HepG2 (cell line): ENCODE measurements around the gene DCDC2. TPM values are rescaled to one million over a fixed set of nuclear protein-coding genes. Genes with fewer than 3 reads are reported as not detected.

Source experiments
- AGO2 ChIP-seq: fragments of 200-400 bp; formaldehyde crosslinking; optimal IDR thresholded peaks from 2 replicates; pipeline ENCODE3; 2017; ENCODE audit warnings: mild to moderate bottlenecking, low read depth, low read length, moderate library complexity
- ARNT ChIP-seq: fragments of 450-650 bp; IDR thresholded peaks from 2 replicates; pipeline ENCODE4 v1.6.1; 2017
- FOXJ3 ChIP-seq: sonication (generic); formaldehyde crosslinking; IDR thresholded peaks from 2 replicates; pipeline ENCODE4 v1.4.0; 2020; ENCODE audit warnings: missing genetic modification reagents, mild to moderate bottlenecking, borderline replicate concordance
- GABPA ChIP-seq, 2 experiments: IDR thresholded peaks; 2 replicates each; pipeline ENCODE4 v1.6.1; 2011 to 2016; ENCODE audit warnings: low read depth in 2 of 2, low read length in 1 of 2, missing biosample characterization in 1 of 2, missing genetic modification characterization in 1 of 2
- GATAD2A ChIP-seq: IDR thresholded peaks from 2 replicates; pipeline ENCODE4 v1.6.1; 2016
- GPN1 ChIP-seq: sonication (generic); formaldehyde crosslinking; IDR thresholded peaks from 2 replicates; pipeline ENCODE4 v1.5.1; 2020; ENCODE audit warnings: missing genetic modification reagents, borderline replicate concordance
- HNRNPH1 ChIP-seq: fragments of 200-400 bp; formaldehyde crosslinking; optimal IDR thresholded peaks from 2 replicates; pipeline ENCODE3; 2017; ENCODE audit warnings: mild to moderate bottlenecking, low read depth, low read length
- HNRNPK ChIP-seq: fragments of 200-400 bp; formaldehyde crosslinking; IDR thresholded peaks from 2 replicates; pipeline ENCODE4 v1.6.1; 2018; ENCODE audit warnings: low read length, low read depth, moderate library complexity, mild to moderate bottlenecking; ENCODE audit not compliant: poor library complexity, severe bottlenecking
- HOXA3 ChIP-seq: sonication (generic); formaldehyde crosslinking; IDR thresholded peaks from 2 replicates; pipeline ENCODE4 v1.5.0; 2020; ENCODE audit warnings: missing genetic modification reagents
- KDM4B ChIP-seq: sonication (generic); formaldehyde crosslinking; IDR thresholded peaks from 2 replicates; pipeline ENCODE4 v1.4.0; 2020; ENCODE audit warnings: missing genetic modification reagents
- KMT2A ChIP-seq: sonication (generic); formaldehyde crosslinking; IDR thresholded peaks from 2 replicates; pipeline ENCODE4 v1.4.0; 2020; ENCODE audit warnings: missing genetic modification reagents
- NR2F1 ChIP-seq, 2 experiments: fragments of 450-650 bp in 1 of 2; formaldehyde crosslinking in 1 of 2; IDR thresholded peaks; 2 replicates each; pipeline versions ENCODE4 v1.5.0 to v1.6.1; 2016 to 2020; ENCODE audit warnings: mild to moderate bottlenecking in 1 of 2, missing compliant biosample characterization in 1 of 2, missing genetic modification reagents in 1 of 2, moderate library complexity in 1 of 2
- PAF1 ChIP-seq: IDR thresholded peaks from 2 replicates; pipeline ENCODE4 v1.6.1; 2016; ENCODE audit warnings: missing genetic modification reagents, missing compliant biosample characterization
- PAWR ChIP-seq: sonication (generic); formaldehyde crosslinking; IDR thresholded peaks from 2 replicates; pipeline ENCODE4 v1.4.0; 2020; ENCODE audit warnings: missing genetic modification reagents, mild to moderate bottlenecking, borderline replicate concordance
- PLRG1 ChIP-seq: fragments of 450-650 bp; conservative IDR thresholded peaks from 2 replicates; pipeline ENCODE4 v1.6.1; 2016
- PPARG ChIP-seq: conservative IDR thresholded peaks from 2 replicates; pipeline ENCODE4 v1.6.1; 2016; ENCODE audit warnings: missing biosample characterization, missing genetic modification reagents
- RCOR2 ChIP-seq: IDR thresholded peaks from 2 replicates; pipeline ENCODE4 v1.6.1; 2016; ENCODE audit warnings: missing biosample characterization, missing genetic modification reagents
- SAP130 ChIP-seq: IDR thresholded peaks from 2 replicates; pipeline ENCODE4 v1.6.1; 2016; ENCODE audit warnings: low read depth
- SOX13 ChIP-seq, 3 experiments: fragments of 450-650 bp in 1 of 3; sonication (generic) in 1 of 3; formaldehyde crosslinking in 1 of 3; IDR thresholded peaks in 2 of 3; conservative IDR thresholded peaks in 1 of 3; 2 replicates each; pipeline versions ENCODE4 v1.5.0 to v1.6.1; 2016 to 2020; ENCODE audit warnings: antibody characterized with exemption in 1 of 3, mild to moderate bottlenecking in 1 of 3, missing compliant biosample characterization in 1 of 3, missing genetic modification reagents in 1 of 3, moderate library complexity in 1 of 3
- ZFP36 ChIP-seq: fragments of 150-350 bp; IDR thresholded peaks from 2 replicates; pipeline ENCODE4 v1.6.1; 2018; ENCODE audit warnings: borderline replicate concordance, low read length, low read depth; ENCODE audit not compliant: partially characterized antibody
- ZFP82 ChIP-seq: sonication (generic); formaldehyde crosslinking; IDR thresholded peaks from 2 replicates; pipeline ENCODE4 v1.5.1; 2020; ENCODE audit warnings: mild to moderate bottlenecking, missing genetic modification reagents, borderline replicate concordance
- ZNF180 ChIP-seq: sonication (generic); formaldehyde crosslinking; IDR thresholded peaks from 2 replicates; pipeline ENCODE4 v1.4.0; 2020; ENCODE audit warnings: low read depth, missing genetic modification reagents, borderline replicate concordance
- ZNF234 ChIP-seq: sonication (generic); formaldehyde crosslinking; conservative IDR thresholded peaks from 2 replicates; pipeline ENCODE4 v1.5.1; 2020; ENCODE audit warnings: mild to moderate bottlenecking, missing genetic modification reagents
- ZNF335 ChIP-seq: sonication (generic); formaldehyde crosslinking; IDR thresholded peaks from 2 replicates; pipeline ENCODE4 v1.4.0; 2020; ENCODE audit warnings: missing genetic modification reagents
- ZNF343 ChIP-seq: sonication (generic); formaldehyde crosslinking; IDR thresholded peaks from 2 replicates; pipeline ENCODE4 v1.4.0; 2020; ENCODE audit warnings: mild to moderate bottlenecking, missing genetic modification reagents
- ZNF496 ChIP-seq: sonication (generic); formaldehyde crosslinking; IDR thresholded peaks from 2 replicates; pipeline ENCODE4 v1.8.1; 2023; ENCODE audit warnings: mild to moderate bottlenecking, moderate library complexity, missing genetic modification reagents; ENCODE audit not compliant: insufficient replicate concordance
- ZNF510 ChIP-seq: sonication (generic); formaldehyde crosslinking; IDR thresholded peaks from 2 replicates; pipeline ENCODE4 v1.4.0; 2020; ENCODE audit warnings: low read depth, mild to moderate bottlenecking, missing genetic modification reagents
- ZNF556 ChIP-seq: sonication (generic); formaldehyde crosslinking; IDR thresholded peaks from 2 replicates; pipeline ENCODE4 v1.4.0; 2020; ENCODE audit warnings: mild to moderate bottlenecking, missing genetic modification reagents, borderline replicate concordance
- ZNF747 ChIP-seq: sonication (generic); formaldehyde crosslinking; IDR thresholded peaks from 2 replicates; pipeline ENCODE4 v1.8.1; 2023; ENCODE audit warnings: missing genetic modification reagents, mild to moderate bottlenecking, borderline replicate concordance
- ZNF777 ChIP-seq: sonication (generic); formaldehyde crosslinking; IDR thresholded peaks from 2 replicates; pipeline ENCODE4 v1.4.0; 2020; ENCODE audit warnings: missing genetic modification reagents
- ZNF792 ChIP-seq: IDR thresholded peaks from 2 replicates; pipeline ENCODE4 v1.6.1; 2016
- polyA plus RNA-seq, 8 experiments: library from polyadenylated mRNA; depleted of rRNA in 3 of 8; stranded (reverse) in 7 of 8; unstranded in 1 of 8; fragments of >200 nt; fragmentation: Illumina TruSeq in 4 of 8; extraction: Trizol in 4 of 8; gene quantifications; 2 replicates each; pipeline versions ENCODE4 v1.2.1 to v1.2.3, GENCODE V29; 2011 to 2016; ENCODE audit warnings: low read depth in 4 of 8, missing spikeins in 1 of 8, mixed read lengths in 1 of 8; ENCODE audit not compliant: insufficient read depth in 1 of 8
- total RNA-seq, 5 experiments: library from RNA; depleted of rRNA; stranded (reverse); fragments of >200 nt; fragmentation: Illumina TruSeq; extraction: Trizol; gene quantifications; 2 replicates each; pipeline ENCODE4 v1.2.3, GENCODE V29; 2016; ENCODE audit warnings: low read depth in 1 of 5
- TF ChIP-seq, protein P1 (sequence below): fragments of 450-650 bp; IDR thresholded peaks from 2 replicates; pipeline ENCODE4 v1.6.1; 2017
- TF ChIP-seq, protein P2 (sequence below): IDR thresholded peaks from 2 replicates; pipeline ENCODE4 v1.6.1; 2016; ENCODE audit warnings: low read depth

DCDC2 gene
- total and polyA plus RNA-seq, 2 of the 13 experiments (the other 11 are each of a cell fraction or from before 2014, with no cell fraction given), result 9.0 to 36.2 TPM

DNA sequence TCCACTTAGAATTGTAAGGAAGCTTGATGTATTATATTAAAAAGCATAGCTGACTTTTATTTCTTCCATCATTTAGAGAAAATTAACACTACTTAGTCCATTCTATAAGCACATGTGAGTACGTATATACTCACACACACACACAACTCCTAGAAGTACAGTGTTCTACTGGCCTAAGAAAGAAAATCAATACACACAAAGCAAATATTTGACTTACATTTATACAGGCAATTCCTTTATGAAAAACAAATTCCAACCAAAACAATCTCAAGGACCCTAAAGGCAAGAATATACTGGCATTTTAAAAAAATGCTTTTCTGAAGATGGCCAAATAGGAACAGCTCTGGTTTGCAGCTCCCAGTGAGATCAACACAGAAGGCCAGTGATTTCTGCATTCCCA, 160.0 kb downstream of the DCDC2 start (continued):
- TF ChIP-seq, protein P1, sequence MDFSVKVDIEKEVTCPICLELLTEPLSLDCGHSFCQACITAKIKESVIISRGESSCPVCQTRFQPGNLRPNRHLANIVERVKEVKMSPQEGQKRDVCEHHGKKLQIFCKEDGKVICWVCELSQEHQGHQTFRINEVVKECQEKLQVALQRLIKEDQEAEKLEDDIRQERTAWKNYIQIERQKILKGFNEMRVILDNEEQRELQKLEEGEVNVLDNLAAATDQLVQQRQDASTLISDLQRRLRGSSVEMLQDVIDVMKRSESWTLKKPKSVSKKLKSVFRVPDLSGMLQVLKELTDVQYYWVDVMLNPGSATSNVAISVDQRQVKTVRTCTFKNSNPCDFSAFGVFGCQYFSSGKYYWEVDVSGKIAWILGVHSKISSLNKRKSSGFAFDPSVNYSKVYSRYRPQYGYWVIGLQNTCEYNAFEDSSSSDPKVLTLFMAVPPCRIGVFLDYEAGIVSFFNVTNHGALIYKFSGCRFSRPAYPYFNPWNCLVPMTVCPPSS, result no peak
- no peak for TF ChIP-seq ZNF343 (CRISPR knock-in tag)
- TF ChIP-seq ZNF792, result no peak
- TF ChIP-seq KMT2A (CRISPR knock-in tag), result no peak
- TF ChIP-seq, protein P2, sequence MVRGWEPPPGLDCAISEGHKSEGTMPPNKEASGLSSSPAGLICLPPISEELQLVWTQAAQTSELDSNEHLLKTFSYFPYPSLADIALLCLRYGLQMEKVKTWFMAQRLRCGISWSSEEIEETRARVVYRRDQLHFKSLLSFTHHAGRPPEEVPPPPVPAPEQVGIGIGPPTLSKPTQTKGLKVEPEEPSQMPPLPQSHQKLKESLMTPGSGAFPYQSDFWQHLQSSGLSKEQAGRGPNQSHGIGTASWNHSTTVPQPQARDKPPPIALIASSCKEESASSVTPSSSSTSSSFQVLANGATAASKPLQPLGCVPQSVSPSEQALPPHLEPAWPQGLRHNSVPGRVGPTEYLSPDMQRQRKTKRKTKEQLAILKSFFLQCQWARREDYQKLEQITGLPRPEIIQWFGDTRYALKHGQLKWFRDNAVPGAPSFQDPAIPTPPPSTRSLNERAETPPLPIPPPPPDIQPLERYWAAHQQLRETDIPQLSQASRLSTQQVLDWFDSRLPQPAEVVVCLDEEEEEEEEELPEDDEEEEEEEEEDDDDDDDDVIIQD, result no peak
- TF ChIP-seq SOX13 (IDR thresholded peaks at IDR 0.05), result no peak
- TF ChIP-seq SOX13 (CRISPR knock-in tag; conservative IDR thresholded peaks at IDR 0.05 in 1 of 2, IDR thresholded peaks at IDR 0.05 in 1 of 2), result peak in 1 of 2 experiments; percentile 70; a peak in 2 of 4 replicates
- no peak for TF ChIP-seq NR2F1 (CRISPR knock-in tag; IDR thresholded peaks at IDR 0.05)
- TF ChIP-seq ZNF496, result no peak
- TF ChIP-seq GPN1 (CRISPR knock-in tag), result no peak
- no peak for TF ChIP-seq KDM4B (CRISPR knock-in tag)
- no peak for TF ChIP-seq PAWR (CRISPR knock-in tag)
- no peak for TF ChIP-seq HNRNPK
- TF ChIP-seq ZNF335 (CRISPR knock-in tag), result no peak
- TF ChIP-seq ZNF180 (CRISPR knock-in tag), result no peak
- no peak for TF ChIP-seq ZNF777 (CRISPR knock-in tag)
- TF ChIP-seq ZNF747 (CRISPR knock-in tag), result no peak
- no peak for TF ChIP-seq ZNF234 (CRISPR knock-in tag)
- TF ChIP-seq SAP130 (CRISPR knock-in tag), result 0 out of 2 replicates have a peak, but pooled peaks have one; percentile 15
- TF ChIP-seq FOXJ3 (CRISPR knock-in tag), result no peak
- TF ChIP-seq ZFP82, result no peak
- TF ChIP-seq ZFP36, result no peak
- TF ChIP-seq GATAD2A (CRISPR knock-in tag), result peak; percentile 79
- TF ChIP-seq HNRNPH1, result no peak
- no peak for TF ChIP-seq PLRG1
- no peak for TF ChIP-seq PAF1 (CRISPR knock-in tag)
- TF ChIP-seq ZNF556, result no peak
- TF ChIP-seq ZNF510 (CRISPR knock-in tag), result no peak
- TF ChIP-seq PPARG, result no peak
- TF ChIP-seq ARNT, result no peak
- no peak for TF ChIP-seq HOXA3
- 0 out of 2 replicates have a peak, but pooled peaks have one; percentile 20 for TF ChIP-seq RCOR2 (CRISPR knock-in tag)
- TF ChIP-seq GABPA (IDR thresholded peaks at IDR 0.05; ENCODE audit: low read depth, low read length), result no peak
- no peak for TF ChIP-seq GABPA (CRISPR knock-in tag; IDR thresholded peaks at IDR 0.05; ENCODE audit: low read depth)
- TF ChIP-seq AGO2, result no peak
